Occipital lobe (tissue), 2 donors: Measurements from ENCODE around the gene SSR1. TPM values are rescaled to one million over a fixed set of nuclear protein-coding genes. Genes with fewer than 3 reads are reported as not detected.
"Not testable (repeated sequence)": the region's sequence is repeated elsewhere in the genome, so short reads cannot be mapped to it uniquely, and the experiment has no call there.

Experiments used
- DNase-seq: peaks from one replicate; lab custom pipeline; 2025; lab: John Stamatoyannopoulos, UW
- total RNA-seq: library from RNA; depleted of rRNA; stranded (reverse); fragments of >200 nt; gene quantifications from one replicate; pipeline ENCODE4 v1.2.3, GENCODE V29; 2014

Gene SSR1
- total RNA-seq, 1 donor from 2014 or later: 50.1 TPM

DNA sequence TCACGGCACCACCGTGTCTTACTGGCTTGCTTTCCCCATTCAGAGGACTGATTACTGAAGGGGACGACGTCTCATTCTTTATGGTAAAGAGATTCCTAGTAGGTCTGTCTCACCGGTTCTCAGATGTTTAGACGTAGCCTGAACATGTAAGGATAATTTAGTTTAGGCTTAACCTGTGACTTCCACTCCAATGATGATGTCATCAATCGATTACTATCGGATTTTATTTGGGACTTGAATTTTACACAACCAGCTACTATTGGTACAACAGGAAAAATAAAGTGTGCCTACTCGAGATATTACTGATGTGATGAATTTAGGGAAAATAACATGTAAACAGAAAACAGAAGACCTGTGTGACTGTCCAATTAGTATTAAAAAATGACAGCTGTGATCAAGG is 4.5 kb upstream of the SSR1 start:
- no peak for DNase-seq

DNA sequence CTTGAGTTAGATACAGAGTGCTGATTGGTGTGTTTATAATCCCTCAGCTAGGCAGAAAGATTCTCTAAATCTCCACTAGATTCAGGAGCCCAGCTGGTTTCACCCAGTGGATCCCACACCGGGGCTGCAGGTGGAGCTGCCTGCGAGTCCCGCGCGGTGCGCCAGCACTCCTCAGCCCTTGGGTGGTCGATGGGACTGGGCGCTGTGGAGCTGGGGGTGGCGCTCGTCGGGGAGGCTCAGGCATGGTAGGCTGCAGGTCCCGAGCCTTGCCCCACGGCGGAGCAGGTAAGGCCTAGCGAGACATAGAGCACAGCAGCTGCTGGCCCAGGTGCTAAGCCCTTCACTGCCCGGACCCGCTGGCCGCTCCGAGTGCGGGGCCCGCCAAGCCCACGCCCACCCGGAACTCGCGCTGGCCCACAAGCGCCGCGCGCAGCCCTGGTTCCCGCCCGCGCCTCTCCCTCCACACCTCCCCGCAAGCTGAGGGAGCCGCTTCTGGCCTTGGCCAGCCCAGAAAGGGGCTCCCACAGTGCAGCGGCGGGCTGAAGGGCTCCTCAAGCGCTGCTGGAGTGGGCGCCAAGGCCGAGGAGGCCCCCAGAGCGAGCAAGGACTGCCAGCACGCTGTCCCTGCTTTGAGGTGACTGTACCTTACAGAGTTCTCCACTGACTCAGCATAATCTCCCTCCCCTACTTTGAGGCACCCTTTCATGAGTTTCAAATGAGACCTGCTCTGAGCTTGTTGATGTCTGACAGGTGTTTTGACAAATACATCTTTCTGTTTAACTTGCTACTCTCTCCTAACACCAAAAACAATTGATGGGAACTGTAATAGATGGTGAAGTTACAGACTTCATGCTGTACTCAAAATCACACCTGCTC is 3.9 kb upstream of the SSR1 start:
- DNase-seq: no peak

GRCh38 chr6:7315948-7316365 is 3.0 kb upstream of the SSR1 start:
- DNase-seq: no peak

DNA sequence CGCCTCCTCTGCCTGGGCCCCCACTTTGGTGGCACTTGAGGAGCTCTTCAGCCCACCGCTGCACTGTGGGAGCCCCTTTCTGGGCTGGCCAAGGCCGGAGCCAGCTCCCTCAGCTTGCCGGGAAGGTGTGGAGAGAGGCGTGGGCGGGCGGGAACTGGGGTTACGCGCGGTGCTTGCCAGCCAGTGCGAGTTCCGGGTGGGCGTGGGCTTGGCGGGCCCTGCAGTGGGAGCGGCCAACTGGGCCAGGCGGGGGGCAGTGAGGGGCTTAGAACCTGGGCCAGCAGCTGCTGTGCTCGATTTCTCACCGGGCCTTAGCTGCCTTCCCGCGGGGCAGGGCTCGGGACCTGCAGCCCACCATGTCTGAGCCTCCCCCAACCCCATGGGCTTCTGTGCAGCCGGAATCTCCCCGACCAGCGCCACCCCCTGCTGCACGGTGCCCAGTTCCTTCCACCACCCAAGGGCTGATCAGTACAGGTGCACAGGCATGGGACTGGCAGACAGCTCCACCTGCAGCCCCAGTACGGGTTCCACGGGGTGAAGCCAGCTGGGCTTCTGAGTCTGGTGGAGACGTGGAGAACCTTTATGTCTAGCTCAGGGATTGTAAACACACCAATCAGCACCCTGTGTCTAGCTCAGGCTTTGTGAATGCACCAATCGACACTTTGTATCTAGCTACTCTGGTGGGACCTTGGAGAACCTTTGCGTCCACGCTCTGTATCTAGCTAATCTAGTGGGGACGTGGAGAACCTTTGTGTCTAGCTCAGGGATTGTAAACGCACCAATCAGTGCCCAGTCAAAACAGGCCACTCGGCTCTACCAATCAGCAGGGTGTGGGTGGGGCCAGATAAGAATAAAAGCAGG is 2.3 kb upstream of the SSR1 start:
- DNase-seq: not testable (repeated sequence)

DNA sequence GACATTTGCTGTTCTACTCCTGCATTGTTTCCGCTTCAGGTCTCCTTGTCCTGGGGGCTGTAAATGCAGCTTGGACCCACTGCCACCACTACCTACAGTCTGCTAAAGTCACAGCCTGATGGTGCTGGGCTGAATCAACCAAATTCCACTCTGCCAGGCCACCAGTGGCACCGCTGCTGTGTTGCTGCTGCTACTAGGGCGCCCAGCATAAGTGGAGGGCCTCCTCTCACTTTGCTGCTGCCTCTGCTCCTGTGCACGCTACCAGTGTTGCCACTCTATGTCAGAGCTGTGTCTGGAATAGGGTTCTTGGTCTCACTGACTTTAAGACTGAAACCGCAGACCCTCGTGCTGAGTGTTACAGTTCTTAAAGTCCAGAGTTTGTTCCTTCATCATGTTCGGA is 1.4 kb upstream of the SSR1 start:
- no peak for DNase-seq

DNA sequence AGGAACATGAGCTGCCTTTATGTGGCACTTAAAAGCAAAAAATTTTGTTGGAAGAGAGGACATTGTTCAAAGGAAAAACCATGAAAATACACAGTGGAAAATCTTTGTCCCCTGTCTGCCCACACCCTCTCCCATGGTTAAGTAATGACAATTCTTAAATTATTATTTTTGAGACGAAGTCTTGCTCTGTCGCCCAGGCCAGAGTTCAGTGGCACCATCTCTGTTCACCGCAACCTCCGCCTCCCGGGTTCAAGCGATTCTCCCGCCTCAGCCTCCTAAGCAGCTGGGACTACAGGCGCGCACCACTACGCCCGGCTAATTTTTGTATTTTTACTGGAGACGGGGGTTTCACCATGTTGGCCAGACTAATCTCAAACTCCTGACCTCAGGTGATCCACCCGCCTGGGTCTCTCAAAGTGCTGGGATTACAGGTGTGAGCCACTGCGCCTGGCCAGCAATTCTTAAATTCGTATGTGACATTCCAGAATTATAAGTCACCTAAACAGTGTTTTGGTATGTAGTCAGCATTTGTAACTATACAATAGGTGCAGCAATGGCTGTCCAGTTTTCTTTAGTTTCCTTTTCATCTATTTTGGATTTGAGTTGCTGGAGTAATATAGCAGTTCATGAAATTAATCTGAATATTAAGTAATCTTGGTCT is 636 bp upstream of the SSR1 start:
- DNase-seq: no peak

GRCh38 chr6:7311917-7312615 is 933 bp downstream of the SSR1 start:
- DNase-seq: no peak

- DNase-seq: no peak
Observed at GRCh38 chr6:7311176-7311575, 1.8 kb downstream of the SSR1 start.

GRCh38 chr6:7309050-7309449 is 3.9 kb downstream of the SSR1 start:
- no peak for DNase-seq

- DNase-seq: no peak
Observed at GRCh38 chr6:7307533-7307932, 5.5 kb downstream of the SSR1 start.

DNA sequence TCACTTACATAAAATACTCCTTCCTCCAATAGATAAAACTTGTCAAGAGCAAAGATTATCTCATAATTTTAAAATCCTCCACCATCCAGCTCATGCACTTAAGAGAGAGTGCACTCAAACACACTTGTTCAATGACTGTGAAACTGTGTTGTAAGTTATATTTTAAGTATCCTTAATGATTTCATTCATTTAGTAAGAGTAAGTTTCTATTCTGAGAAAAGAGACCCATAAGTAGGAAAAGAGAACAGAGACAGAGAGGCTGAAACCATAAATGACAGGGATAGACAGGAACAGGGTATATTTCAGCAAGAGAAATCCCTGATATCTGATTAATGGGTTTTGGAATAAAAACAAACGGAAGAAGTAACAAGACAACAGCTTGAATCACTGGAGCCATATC is 8.2 kb downstream of the SSR1 start:
- DNase-seq: no peak

GRCh38 chr6:7301702-7302101 is 11.3 kb downstream of the SSR1 start:
- DNase-seq: no peak

GRCh38 chr6:7300926-7301325 is 12.1 kb downstream of the SSR1 start:
- DNase-seq: no peak

- no peak for DNase-seq
Observed at GRCh38 chr6:7298113-7298512, 14.9 kb downstream of the SSR1 start.

- no peak for DNase-seq
Observed at GRCh38 chr6:7296602-7297001, 16.4 kb downstream of the SSR1 start.

DNA sequence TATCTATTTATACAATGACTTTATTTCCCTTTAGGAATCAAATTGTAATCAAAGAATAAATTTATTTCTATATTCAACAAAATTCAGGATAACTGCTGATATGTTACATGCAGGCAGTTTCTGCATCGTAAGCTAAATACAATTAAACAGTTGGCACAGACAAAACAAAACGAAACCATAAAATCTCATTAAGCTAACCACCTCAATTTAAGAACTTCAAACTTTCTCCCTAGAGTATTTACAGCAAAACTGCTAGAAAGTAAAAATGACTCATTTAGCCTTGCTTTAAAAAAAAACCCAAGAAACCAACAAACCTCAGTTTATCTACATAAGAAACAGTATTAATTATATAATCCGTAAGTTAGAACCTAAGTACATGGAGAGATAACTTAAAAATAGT is 17.1 kb downstream of the SSR1 start:
- no peak for DNase-seq

- no peak for DNase-seq
Observed at GRCh38 chr6:7292596-7293255, 20.3 kb downstream of the SSR1 start.

- no peak for DNase-seq
Observed at GRCh38 chr6:7290079-7290478, 22.9 kb downstream of the SSR1 start.

DNA sequence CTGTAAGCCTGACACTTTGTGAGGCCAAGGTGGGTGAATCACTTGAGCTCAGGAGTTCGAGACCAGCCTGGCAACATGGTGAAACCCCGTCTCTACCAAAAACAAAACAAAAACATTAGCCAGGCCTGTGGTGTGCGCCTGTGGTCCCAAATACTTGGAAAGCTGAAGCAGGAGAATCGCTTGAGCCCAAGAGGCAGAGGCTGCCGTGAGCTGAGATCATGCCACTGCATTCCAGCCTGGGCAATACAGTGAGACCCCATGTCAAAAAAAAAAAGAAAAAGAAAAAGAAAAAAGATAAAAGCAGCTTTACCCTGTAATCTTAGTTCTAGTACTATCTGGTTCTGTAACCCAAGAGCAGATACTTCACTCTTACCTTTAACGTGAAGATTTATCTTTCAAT is 27.6 kb downstream of the SSR1 start:
- no peak for DNase-seq

DNA sequence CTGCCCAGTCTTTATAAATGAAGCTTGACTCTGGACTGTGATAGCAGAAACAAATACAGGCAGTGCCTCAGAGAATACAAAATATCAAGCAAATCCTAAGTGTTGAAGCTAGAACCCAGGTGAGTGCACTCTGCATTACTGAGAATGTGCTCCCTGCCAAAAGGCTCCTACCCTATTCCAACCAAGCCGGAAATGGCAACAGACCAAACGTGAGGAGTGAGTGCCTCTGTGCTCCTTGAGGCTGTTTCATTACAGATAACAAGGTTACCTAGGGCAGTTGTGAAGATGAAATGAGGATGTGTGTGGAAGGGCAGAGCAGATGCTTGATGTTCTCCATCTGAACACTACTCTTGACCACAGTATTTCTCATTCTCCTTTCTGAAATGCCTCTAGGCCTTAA is 29.3 kb downstream of the SSR1 start:
- DNase-seq: no peak
